ENCODE measurements around the gene ABHD8.

- TF ChIP-seq CTCF (IDR thresholded peaks at IDR 0.05) (no peak), ZFX (IDR thresholded peaks at IDR 0.05; ENCODE audit: borderline replicate concordance) (no peak)
Observed at GRCh38 chr19:17264641-17264979, 38.6 kb downstream of the ABHD8 start, which contains the start of gene USHBP1.

All from 22Rv1 (cell line).